Endothelial cell of umbilical vein (primary cell): Measurements from ENCODE around the gene WIZ. TPM values are rescaled to one million over a fixed set of nuclear protein-coding genes. Genes with fewer than 3 reads are reported as not detected.

Source experiments
- BruUV-seq: library from RNA; stranded (reverse); fragments of 400-500 nt; replicated peaks from 2 replicates; lab custom pipeline; 2021; lab: Mats Ljungman, UMichigan
- CTCF ChIA-PET: fragments of 300-600, 350-600 bp; sonication (Branson Sonifier 250); formaldehyde crosslinking; loops from one replicate; lab custom pipeline; 2021; ENCODE audit warnings: antibody characterized with exemption, inconsistent platforms; lab: Charles Lee
- POLR2A ChIA-PET: fragments of 300-600, 350-600 bp; sonication (Branson Sonifier 250); formaldehyde crosslinking; loops from one replicate; lab custom pipeline; 2021; ENCODE audit warnings: antibody characterized with exemption, inconsistent platforms; lab: Charles Lee
- DNase-seq: peaks from one replicate; pipeline ENCODE4 v3.0.0-alpha.2; 2011; ENCODE audit warnings: low read depth, low spot score
- FAIRE-seq: peaks from 2 replicates; lab custom pipeline; 2011; peaks lifted over from hg19 to GRCh38; lab: Jason Lieb, UNC
- H2AFZ ChIP-seq: 2 replicates; pipeline ENCODE4 v1.6.0; 2012; ENCODE audit warnings: low read depth, low read length, control low read depth, inconsistent platforms
- H3K27ac ChIP-seq: 2 replicates; pipeline ENCODE4 v1.5.1; 2011; ENCODE audit warnings: low read depth, mild to moderate bottlenecking, control low read depth, low read length, moderate library complexity; ENCODE audit not compliant: insufficient read depth
- H3K27me3 ChIP-seq, 2 experiments: 2 replicates each; pipeline versions ENCODE4 v1.6.0 to v1.6.1; 2011; ENCODE audit warnings: low read length in 2 of 2, mixed read lengths in 1 of 2; ENCODE audit not compliant: control insufficient read depth in 2 of 2, insufficient read depth in 2 of 2
- H3K36me3 ChIP-seq, 2 experiments: 2 replicates in 1 of 2; 3 replicates in 1 of 2; pipeline ENCODE4 v1.5.1; 2011; ENCODE audit warnings: low read length in 2 of 2, mild to moderate bottlenecking in 1 of 2, moderate library complexity in 1 of 2; ENCODE audit not compliant: control insufficient read depth in 2 of 2, insufficient read depth in 2 of 2; ENCODE audit errors: extremely low read depth in 1 of 2
- H3K4me1 ChIP-seq: 3 replicates; pipeline ENCODE4 v1.5.1; 2011; ENCODE audit warnings: mild to moderate bottlenecking, low read length; ENCODE audit not compliant: control insufficient read depth, insufficient read depth; ENCODE audit errors: extremely low read depth
- H3K4me2 ChIP-seq: 2 replicates; pipeline ENCODE4 v1.6.1; 2011; ENCODE audit warnings: low read length, control low read depth, mixed read lengths; ENCODE audit not compliant: insufficient read depth
- H3K4me3 ChIP-seq, 3 experiments: fragments of 200-600 bp in 1 of 3; sonication (generic), shearing (Covaris generic) in 1 of 3; replicated peaks in 1 of 3; 2 replicates each; pipeline ENCODE4 v1.5.1; 2011 to 2016; ENCODE audit warnings: control low read depth in 3 of 3, low read length in 3 of 3, mild to moderate bottlenecking in 2 of 3, inconsistent platforms in 1 of 3, low read depth in 1 of 3, moderate library complexity in 1 of 3; ENCODE audit not compliant: insufficient read depth in 1 of 3
- H3K79me2 ChIP-seq: 2 replicates; pipeline ENCODE4 v1.6.0; 2012; ENCODE audit warnings: low read length, inconsistent platforms; ENCODE audit not compliant: control insufficient read depth, insufficient read depth
- H3K9ac ChIP-seq: replicated peaks from 2 replicates; pipeline ENCODE3; 2011; ENCODE audit warnings: low read length, control low read depth; ENCODE audit not compliant: insufficient read depth; ENCODE audit errors: extremely low read depth
- H3K9me1 ChIP-seq: replicated peaks from 3 replicates; pipeline ENCODE4 v1.6.0; 2011; ENCODE audit warnings: mild to moderate bottlenecking, low read length; ENCODE audit not compliant: control insufficient read depth, insufficient read depth; ENCODE audit errors: extremely low read depth
- H3K9me3 ChIP-seq: replicated peaks from 2 replicates; pipeline ENCODE4 v1.5.1; 2012; ENCODE audit warnings: low read length, inconsistent platforms; ENCODE audit not compliant: control insufficient read depth, insufficient read depth
- H4K20me1 ChIP-seq: replicated peaks from 2 replicates; pipeline ENCODE3; 2011; ENCODE audit warnings: mild to moderate bottlenecking, low read length; ENCODE audit not compliant: control insufficient read depth, insufficient read depth; ENCODE audit errors: extremely low read depth
- EZH2 ChIP-seq: IDR thresholded peaks from 2 replicates; pipeline ENCODE4 v1.6.1; 2012; ENCODE audit warnings: borderline replicate concordance, low read depth, mild to moderate bottlenecking, moderate library complexity, low read length, inconsistent platforms; ENCODE audit not compliant: severe bottlenecking
- FOS ChIP-seq: IDR thresholded peaks from 2 replicates; pipeline ENCODE4 v1.6.1; 2011; ENCODE audit warnings: mild to moderate bottlenecking, low read length, moderate library complexity, borderline replicate concordance; ENCODE audit not compliant: insufficient read depth
- GATA2 ChIP-seq: IDR thresholded peaks from 2 replicates; pipeline ENCODE4 v1.7.0; 2011; ENCODE audit warnings: low read depth, mild to moderate bottlenecking, moderate library complexity, mixed read lengths, low read length; ENCODE audit not compliant: insufficient read length, insufficient read depth
- JUN ChIP-seq: IDR thresholded peaks from 2 replicates; pipeline ENCODE4 v1.6.1; 2011; ENCODE audit warnings: borderline replicate concordance, low read depth; ENCODE audit not compliant: insufficient read length, insufficient read depth
- MYC ChIP-seq: IDR thresholded peaks from one replicate; pipeline ENCODE4 v1.6.1; 2011; ENCODE audit warnings: mild to moderate bottlenecking, low read depth, low read length
- POLR2A ChIP-seq: IDR thresholded peaks from 2 replicates; pipeline ENCODE4 v1.6.1; 2012; ENCODE audit warnings: low read depth, mild to moderate bottlenecking, control low read depth, low read length
- POLR2AphosphoS5 ChIP-seq: IDR thresholded peaks from 2 replicates; pipeline ENCODE4 v1.6.1; 2012; ENCODE audit warnings: low read depth, mild to moderate bottlenecking, control low read depth, low read length, moderate library complexity; ENCODE audit not compliant: insufficient read depth
- dilution Hi-C: fragments of 300-500 bp; cut with MboI; formaldehyde crosslinking; loops from one replicate; pipeline ENCODE4 v1.15.0; 2019; ENCODE audit warnings: low sequenced_read_pairs; ENCODE audit not compliant: extremely low pct_ligation_motif_present
- intact Hi-C: fragments of 100-400 bp; cut with micrococcal nuclease; formaldehyde crosslinking; loops from one replicate; pipeline ENCODE4 v1.10.0; 2022
- polyA plus RNA-seq, 4 experiments: library from polyadenylated mRNA; depleted of rRNA in 3 of 4; stranded (reverse) in 3 of 4; unstranded in 1 of 4; fragments of >200 nt; gene quantifications; 2 replicates each; pipeline versions ENCODE4 v1.2.1 to v1.2.3, GENCODE V29; 2011 to 2012; ENCODE audit warnings: missing spikeins in 1 of 4
- total RNA-seq: library from RNA; stranded (reverse); gene quantifications from 2 replicates; pipeline ENCODE4 v1.2.3, GENCODE V29; 2021
- TF ChIP-seq, protein P1 (sequence below), 2 donors: IDR thresholded peaks; 1 replicate in 1 of 2; 2 replicates in 1 of 2; pipeline ENCODE4 v1.5.1; 2011; ENCODE audit warnings: low read length in 2 of 2, mild to moderate bottlenecking in 2 of 2, moderate library complexity in 2 of 2, control low read depth in 1 of 2, inconsistent platforms in 1 of 2, low read depth in 1 of 2; ENCODE audit not compliant: insufficient read depth in 1 of 2; ENCODE audit errors: extremely low read depth in 1 of 2
- TF ChIP-seq, protein P2 (sequence below): IDR thresholded peaks from 2 replicates; pipeline ENCODE4 v1.6.1; 2011; ENCODE audit not compliant: insufficient read depth, insufficient read length

The WIZ gene
- total and polyA plus RNA-seq, 2 donors (not counting 3 experiments of a cell fraction or from before 2014, with no cell fraction given), result 21.0 to 47.2 TPM

DNA sequence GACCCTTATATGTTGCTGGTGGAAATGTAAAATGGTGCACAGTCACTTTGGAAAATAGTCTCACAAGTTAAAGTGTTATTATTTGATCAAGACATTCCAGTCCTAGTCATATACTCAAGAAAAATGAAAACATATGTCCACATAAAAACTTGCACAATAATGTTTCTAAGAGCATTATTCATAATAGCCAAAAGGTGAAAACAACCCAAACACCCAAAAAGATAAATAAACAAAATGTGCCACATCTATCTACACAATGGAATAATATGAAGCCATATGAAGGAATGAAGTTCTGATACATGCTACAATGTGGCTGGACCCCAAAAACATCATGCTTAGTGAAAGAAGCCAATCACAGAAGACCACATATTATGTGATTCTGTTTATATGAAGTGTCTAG is 55.8 kb downstream of the WIZ start:
- ChIA-PET CTCF (interaction anchor here (0.7 kb wide), 1 partner anchor 11 kb away, joined by 5 read pairs; no protein-coding TSS in a partner anchor), POLR2A (interaction anchor here (0.6 kb wide), 1 partner anchor 80 kb away, joined by 14 read pairs; no protein-coding TSS in a partner anchor)
- H3K9me3 ChIP-seq, result no peaks in the 10 kb centered on the region
- FAIRE-seq (no peak), DNase-seq (no peak)
- no TSS peak for BruUV-seq
- no peak overlapping the region for H3K9ac ChIP-seq
- H3K27me3 ChIP-seq, result no peaks in the 10 kb centered on the region
- intact Hi-C loops, result no loop called here
- H3K4me2 ChIP-seq, result no peak overlapping the region
- no peaks in the 10 kb centered on the region for H3K4me1 ChIP-seq
- no peak overlapping the region for H2AFZ ChIP-seq
- no peaks in the 10 kb centered on the region for H4K20me1 ChIP-seq
- H3K4me3 ChIP-seq, result no peak overlapping the region
- H3K9me1 ChIP-seq, result no peaks in the 10 kb centered on the region
- H3K79me2 ChIP-seq, result peaks cover 10% of the 10 kb centered on the region
- dilution Hi-C loops, result no loop called here
- peaks cover 6 to 31% of the 10 kb centered on the region in 2 experiments for H3K36me3 ChIP-seq
- H3K27ac ChIP-seq, result no peak overlapping the region
- no peak for TF ChIP-seq FOS
- no peak for TF ChIP-seq EZH2
- TF ChIP-seq, protein P1, sequence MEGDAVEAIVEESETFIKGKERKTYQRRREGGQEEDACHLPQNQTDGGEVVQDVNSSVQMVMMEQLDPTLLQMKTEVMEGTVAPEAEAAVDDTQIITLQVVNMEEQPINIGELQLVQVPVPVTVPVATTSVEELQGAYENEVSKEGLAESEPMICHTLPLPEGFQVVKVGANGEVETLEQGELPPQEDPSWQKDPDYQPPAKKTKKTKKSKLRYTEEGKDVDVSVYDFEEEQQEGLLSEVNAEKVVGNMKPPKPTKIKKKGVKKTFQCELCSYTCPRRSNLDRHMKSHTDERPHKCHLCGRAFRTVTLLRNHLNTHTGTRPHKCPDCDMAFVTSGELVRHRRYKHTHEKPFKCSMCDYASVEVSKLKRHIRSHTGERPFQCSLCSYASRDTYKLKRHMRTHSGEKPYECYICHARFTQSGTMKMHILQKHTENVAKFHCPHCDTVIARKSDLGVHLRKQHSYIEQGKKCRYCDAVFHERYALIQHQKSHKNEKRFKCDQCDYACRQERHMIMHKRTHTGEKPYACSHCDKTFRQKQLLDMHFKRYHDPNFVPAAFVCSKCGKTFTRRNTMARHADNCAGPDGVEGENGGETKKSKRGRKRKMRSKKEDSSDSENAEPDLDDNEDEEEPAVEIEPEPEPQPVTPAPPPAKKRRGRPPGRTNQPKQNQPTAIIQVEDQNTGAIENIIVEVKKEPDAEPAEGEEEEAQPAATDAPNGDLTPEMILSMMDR (IDR thresholded peaks at IDR 0.05; ENCODE audit: extremely low read depth in 1 of 2, insufficient read depth in 1 of 2, low read depth in 1 of 2, low read length in 2 of 2), result no peak
- no peak for TF ChIP-seq POLR2A
- TF ChIP-seq JUN, result no peak
- no peak for TF ChIP-seq POLR2AphosphoS5
- no peak for TF ChIP-seq GATA2
- no peak for TF ChIP-seq MYC
- TF ChIP-seq, protein P2, sequence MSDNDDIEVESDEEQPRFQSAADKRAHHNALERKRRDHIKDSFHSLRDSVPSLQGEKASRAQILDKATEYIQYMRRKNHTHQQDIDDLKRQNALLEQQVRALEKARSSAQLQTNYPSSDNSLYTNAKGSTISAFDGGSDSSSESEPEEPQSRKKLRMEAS, result no peak
